ENCODE measurements around the gene CYP1B1. TPM values are rescaled to one million over a fixed set of nuclear protein-coding genes. Genes with fewer than 3 reads are reported as not detected.

The CYP1B1 gene
- total and polyA plus RNA-seq, 2 of the 4 experiments (the other 2 are of a cell fraction): 0.65 to 1.1 TPM

- H2AK5ac ChIP-seq (ENCODE audit: low read depth, low read length): no peak overlapping the region
- H3K23ac ChIP-seq (ENCODE audit: low read depth, low read length): peak overlapping the region; percentile 38; the same call in 1 of the 2 replicates
- H3K9me3 ChIP-seq (ENCODE audit: control insufficient read depth, insufficient read depth, low read length): no peaks in the 10 kb centered on the region
- H4K91ac ChIP-seq (ENCODE audit: insufficient read depth, low read depth, low read length): no peak overlapping the region
- peak overlapping the region; percentile 44; the same call in 1 of the 2 replicates for H2BK120ac ChIP-seq (ENCODE audit: low read depth, low read length)
- no peak overlapping the region for H3K14ac ChIP-seq (replicated peaks; ENCODE audit: low read depth, low read length)
- intact Hi-C loops (cut with micrococcal nuclease): no loop called here
- no peak for DNase-seq
- no peak overlapping the region for H3K4me2 ChIP-seq (ENCODE audit: low read depth, low read length)
- no peaks in the 10 kb centered on the region for H3K9me1 ChIP-seq (ENCODE audit: insufficient read depth, low read length)
- no peak overlapping the region for H3K4ac ChIP-seq (ENCODE audit: low read depth, low read length)
- no peak overlapping the region for H3K27ac ChIP-seq (ENCODE audit: insufficient read depth, low read length)
- no peak overlapping the region for H3K9ac ChIP-seq (ENCODE audit: low read depth, low read length)
- H4K20me1 ChIP-seq (ENCODE audit: insufficient read depth, low read length): no peaks in the 10 kb centered on the region
- no peaks in the 10 kb centered on the region for H3K36me3 ChIP-seq (ENCODE audit: control insufficient read depth, insufficient read depth, low read length)
- TF ChIP-seq, protein P1, sequence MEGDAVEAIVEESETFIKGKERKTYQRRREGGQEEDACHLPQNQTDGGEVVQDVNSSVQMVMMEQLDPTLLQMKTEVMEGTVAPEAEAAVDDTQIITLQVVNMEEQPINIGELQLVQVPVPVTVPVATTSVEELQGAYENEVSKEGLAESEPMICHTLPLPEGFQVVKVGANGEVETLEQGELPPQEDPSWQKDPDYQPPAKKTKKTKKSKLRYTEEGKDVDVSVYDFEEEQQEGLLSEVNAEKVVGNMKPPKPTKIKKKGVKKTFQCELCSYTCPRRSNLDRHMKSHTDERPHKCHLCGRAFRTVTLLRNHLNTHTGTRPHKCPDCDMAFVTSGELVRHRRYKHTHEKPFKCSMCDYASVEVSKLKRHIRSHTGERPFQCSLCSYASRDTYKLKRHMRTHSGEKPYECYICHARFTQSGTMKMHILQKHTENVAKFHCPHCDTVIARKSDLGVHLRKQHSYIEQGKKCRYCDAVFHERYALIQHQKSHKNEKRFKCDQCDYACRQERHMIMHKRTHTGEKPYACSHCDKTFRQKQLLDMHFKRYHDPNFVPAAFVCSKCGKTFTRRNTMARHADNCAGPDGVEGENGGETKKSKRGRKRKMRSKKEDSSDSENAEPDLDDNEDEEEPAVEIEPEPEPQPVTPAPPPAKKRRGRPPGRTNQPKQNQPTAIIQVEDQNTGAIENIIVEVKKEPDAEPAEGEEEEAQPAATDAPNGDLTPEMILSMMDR (conservative IDR thresholded peaks at IDR 0.05; ENCODE audit: low read depth, low read length): no peak
- no peak for TF ChIP-seq MXI1 (IDR thresholded peaks at IDR 0.05; ENCODE audit: borderline replicate concordance, low read depth, low read length)
- H4K8ac ChIP-seq (ENCODE audit: low read depth in 2 of 2, low read length in 2 of 2): peak overlapping the region in 1 of 2 experiments; percentile 72; a peak in 1 of 4 replicates
- in situ Hi-C loops (cut with MboI; ENCODE audit: low sequenced_read_pairs): no loop called here
- H3K4me1 ChIP-seq (ENCODE audit: control insufficient read depth, insufficient read depth, low read length): no peaks in the 10 kb centered on the region
- H3K27me3 ChIP-seq (ENCODE audit: control insufficient read depth, insufficient read depth, low read length): peaks cover 5% of the 10 kb centered on the region; the same call in 1 of the 2 replicates
- H2AK9ac ChIP-seq (replicated peaks; ENCODE audit: low read depth, low read length, poor library complexity): peak overlapping the region; percentile 24
- peak overlapping the region; percentile 57; the same call in 1 of the 2 replicates for H2BK20ac ChIP-seq (ENCODE audit: low read depth, low read length)
- ChIA-PET POLR2A (ENCODE audit: unreplicated experiment) (no interaction called here), CTCF (no interaction called here)
- H3K18ac ChIP-seq (ENCODE audit: low read depth, low read length): peak overlapping the region; percentile 76
- H3K56ac ChIP-seq (ENCODE audit: extremely low read depth, insufficient read depth, low read length): no peak overlapping the region
- no TSS peak for BruUV-seq (replicated peaks)
- H3K4me3 ChIP-seq (ENCODE audit: insufficient read depth, low read depth, low read length): no peak overlapping the region
- H2AFZ ChIP-seq (replicated peaks; ENCODE audit: low read length, poor library complexity): peak overlapping the region; percentile 70
- 0 out of 2 replicates have a peak overlapping the region, but pooled peaks have one; percentile 15 for H4K5ac ChIP-seq (ENCODE audit: low read depth, low read length)
- dilution Hi-C loops (cut with HindIII; ENCODE audit: low sequenced_read_pairs, unreplicated experiment): no loop called here
- no peak overlapping the region for H2BK5ac ChIP-seq (ENCODE audit: low read depth, low read length, poor library complexity, severe bottlenecking)
- WGBS, 2 experiments (ENCODE audit: extremely low coverage in 2 of 2, insufficient read length in 1 of 2): 50% methylated on average over 1 of the region's 2 CpGs; no CpG with 5 or more reads in 1 of the 2 experiments
- no peak overlapping the region for H2BK15ac ChIP-seq (ENCODE audit: low read depth, low read length)
- no peaks in the 10 kb centered on the region for H3K79me1 ChIP-seq (ENCODE audit: low read depth in 1 of 2, low read length in 2 of 2)
- ATAC-seq (ENCODE audit: low read depth): no peak
Observed at GRCh38 chr2:38026846-38027245, 49.1 kb downstream of the CYP1B1 start.

All from IMR-90 (cell line).